Measurements from ENCODE around the gene ELP1. TPM values are rescaled to one million over a fixed set of nuclear protein-coding genes. Genes with fewer than 3 reads are reported as not detected.
"Not testable (repeated sequence)": the region's sequence is repeated elsewhere in the genome, so short reads cannot be mapped to it uniquely, and the experiment has no call there.

ELP1 gene
- total RNA-seq, 1 donor from 2014 or later, result 51.8 TPM

- not testable (repeated sequence) for FAIRE-seq; DNase-seq (ENCODE audit: low spot score in 2 of 2)
Measured at GRCh38 chr9:108886594-108887271, 47.2 kb downstream of the ELP1 start.

GRCh38 chr9:108885643-108886348 is 48.1 kb downstream of the ELP1 start:
- DNase-seq (ENCODE audit: low spot score in 2 of 2), result no peak
- no peak for FAIRE-seq

- FAIRE-seq (no peak), DNase-seq (ENCODE audit: low spot score in 2 of 2) (no peak)
Measured at GRCh38 chr9:108884701-108885100, 49.2 kb downstream of the ELP1 start.

GRCh38 chr9:108883085-108883484 is 50.8 kb downstream of the ELP1 start:
- FAIRE-seq, result no peak
- no peak for DNase-seq (ENCODE audit: low spot score in 2 of 2)

- DNase-seq (ENCODE audit: low spot score in 2 of 2), result no peak
- no peak for FAIRE-seq
Measured at GRCh38 chr9:108882052-108882888, 51.7 kb downstream of the ELP1 start.

GRCh38 chr9:108880738-108881316 is 53.1 kb downstream of the ELP1 start:
- FAIRE-seq, result no peak
- DNase-seq (ENCODE audit: low spot score in 2 of 2), result no peak

- DNase-seq (ENCODE audit: low spot score in 2 of 2) (no peak), FAIRE-seq (no peak)
Measured at GRCh38 chr9:108877524-108877923, 56.4 kb downstream of the ELP1 start.

- FAIRE-seq (no peak), DNase-seq (ENCODE audit: low spot score in 2 of 2) (no peak)
Measured at GRCh38 chr9:108876425-108876824, 57.5 kb downstream of the ELP1 start.

- no peak for DNase-seq (ENCODE audit: low spot score in 2 of 2)
- FAIRE-seq, result no peak
Measured at GRCh38 chr9:108874058-108874788, 59.7 kb downstream of the ELP1 start.

GRCh38 chr9:108869092-108869725 is 64.7 kb downstream of the ELP1 start:
- FAIRE-seq (no peak), DNase-seq (ENCODE audit: low spot score in 2 of 2) (no peak)

GRCh38 chr9:108867829-108868228 is 66.1 kb downstream of the ELP1 start:
- DNase-seq (ENCODE audit: low spot score in 2 of 2), result no peak
- FAIRE-seq, result no peak

- FAIRE-seq, result no peak
- no peak for DNase-seq (ENCODE audit: low spot score in 2 of 2)
Measured at GRCh38 chr9:108867116-108867515, 66.8 kb downstream of the ELP1 start.

GRCh38 chr9:108866001-108866420 is 67.9 kb downstream of the ELP1 start:
- DNase-seq (ENCODE audit: low spot score in 2 of 2) (no peak), FAIRE-seq (no peak)

GRCh38 chr9:108865037-108865436 is 68.9 kb downstream of the ELP1 start:
- FAIRE-seq (no peak), DNase-seq (ENCODE audit: low spot score in 2 of 2) (no peak)

GRCh38 chr9:108864446-108864845 is 69.5 kb downstream of the ELP1 start:
- no peak for DNase-seq (ENCODE audit: low spot score in 2 of 2)
- no peak for FAIRE-seq

GRCh38 chr9:108863891-108864290 is 70.0 kb downstream of the ELP1 start:
- no peak for DNase-seq (ENCODE audit: low spot score in 2 of 2)
- no peak for FAIRE-seq

GRCh38 chr9:108861997-108862396 is 71.9 kb downstream of the ELP1 start, which contains the start of gene ACTL7A:
Gene ACTL7A, plus strand, starts transcription at chr9:108862266. Its CDS starts 57 bp downstream, at chr9:108862323.
- no peak for FAIRE-seq
- no peak for DNase-seq (ENCODE audit: low spot score in 2 of 2)

- DNase-seq (ENCODE audit: low spot score in 2 of 2), result no peak
- FAIRE-seq, result no peak
Measured at GRCh38 chr9:108861464-108861863, 72.5 kb downstream of the ELP1 start.

- no peak for DNase-seq (ENCODE audit: low spot score in 2 of 2)
- no peak for FAIRE-seq
Measured at GRCh38 chr9:108860764-108861163, 73.2 kb downstream of the ELP1 start.

- DNase-seq (ENCODE audit: low spot score in 2 of 2) (no peak), FAIRE-seq (no peak)
Measured at GRCh38 chr9:108860354-108860753, 73.6 kb downstream of the ELP1 start.

Data from frontal cortex (tissue), 4 donors.